Measurements from ENCODE around the gene FURIN. TPM values are rescaled to one million over a fixed set of nuclear protein-coding genes. Genes with fewer than 3 reads are reported as not detected.

Gene FURIN
- total and polyA plus RNA-seq, 9 of the 15 experiments (the other 6 are each of a cell fraction or from before 2014, with no cell fraction given), result 0.92 to 99.9 (median 34.8) TPM

DNA sequence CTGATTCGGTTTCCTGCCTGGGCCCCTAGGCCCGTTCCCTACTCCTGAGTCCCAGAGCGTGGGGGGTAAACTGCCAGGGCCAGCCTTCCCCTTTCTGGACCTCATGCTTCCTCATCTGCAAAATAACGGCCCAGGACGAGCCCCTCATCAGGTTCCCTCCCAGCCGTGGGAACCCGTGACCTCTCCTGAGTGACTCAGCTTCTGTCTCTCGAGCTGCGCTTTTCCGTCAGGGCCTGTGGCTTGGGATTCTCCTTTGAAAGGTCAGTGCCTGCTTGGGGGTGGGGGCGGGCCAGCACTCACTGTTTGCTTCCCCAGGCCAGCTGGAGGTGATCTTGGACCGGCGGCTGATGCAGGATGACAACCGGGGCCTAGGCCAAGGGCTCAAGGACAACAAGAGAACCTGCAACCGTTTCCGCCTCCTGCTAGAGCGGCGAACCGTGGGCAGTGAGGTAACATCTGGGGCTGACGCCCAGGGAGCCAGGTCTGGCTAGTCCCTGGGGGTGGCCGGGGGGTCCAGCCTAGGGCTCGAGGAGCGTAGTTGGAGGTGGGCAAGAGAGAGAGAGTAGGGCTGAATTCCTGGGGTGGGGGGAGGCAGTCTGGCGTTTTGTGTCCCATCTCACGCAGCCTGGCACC, 47.5 kb downstream of the FURIN start (continued):
- TF ChIP-seq, protein P1, sequence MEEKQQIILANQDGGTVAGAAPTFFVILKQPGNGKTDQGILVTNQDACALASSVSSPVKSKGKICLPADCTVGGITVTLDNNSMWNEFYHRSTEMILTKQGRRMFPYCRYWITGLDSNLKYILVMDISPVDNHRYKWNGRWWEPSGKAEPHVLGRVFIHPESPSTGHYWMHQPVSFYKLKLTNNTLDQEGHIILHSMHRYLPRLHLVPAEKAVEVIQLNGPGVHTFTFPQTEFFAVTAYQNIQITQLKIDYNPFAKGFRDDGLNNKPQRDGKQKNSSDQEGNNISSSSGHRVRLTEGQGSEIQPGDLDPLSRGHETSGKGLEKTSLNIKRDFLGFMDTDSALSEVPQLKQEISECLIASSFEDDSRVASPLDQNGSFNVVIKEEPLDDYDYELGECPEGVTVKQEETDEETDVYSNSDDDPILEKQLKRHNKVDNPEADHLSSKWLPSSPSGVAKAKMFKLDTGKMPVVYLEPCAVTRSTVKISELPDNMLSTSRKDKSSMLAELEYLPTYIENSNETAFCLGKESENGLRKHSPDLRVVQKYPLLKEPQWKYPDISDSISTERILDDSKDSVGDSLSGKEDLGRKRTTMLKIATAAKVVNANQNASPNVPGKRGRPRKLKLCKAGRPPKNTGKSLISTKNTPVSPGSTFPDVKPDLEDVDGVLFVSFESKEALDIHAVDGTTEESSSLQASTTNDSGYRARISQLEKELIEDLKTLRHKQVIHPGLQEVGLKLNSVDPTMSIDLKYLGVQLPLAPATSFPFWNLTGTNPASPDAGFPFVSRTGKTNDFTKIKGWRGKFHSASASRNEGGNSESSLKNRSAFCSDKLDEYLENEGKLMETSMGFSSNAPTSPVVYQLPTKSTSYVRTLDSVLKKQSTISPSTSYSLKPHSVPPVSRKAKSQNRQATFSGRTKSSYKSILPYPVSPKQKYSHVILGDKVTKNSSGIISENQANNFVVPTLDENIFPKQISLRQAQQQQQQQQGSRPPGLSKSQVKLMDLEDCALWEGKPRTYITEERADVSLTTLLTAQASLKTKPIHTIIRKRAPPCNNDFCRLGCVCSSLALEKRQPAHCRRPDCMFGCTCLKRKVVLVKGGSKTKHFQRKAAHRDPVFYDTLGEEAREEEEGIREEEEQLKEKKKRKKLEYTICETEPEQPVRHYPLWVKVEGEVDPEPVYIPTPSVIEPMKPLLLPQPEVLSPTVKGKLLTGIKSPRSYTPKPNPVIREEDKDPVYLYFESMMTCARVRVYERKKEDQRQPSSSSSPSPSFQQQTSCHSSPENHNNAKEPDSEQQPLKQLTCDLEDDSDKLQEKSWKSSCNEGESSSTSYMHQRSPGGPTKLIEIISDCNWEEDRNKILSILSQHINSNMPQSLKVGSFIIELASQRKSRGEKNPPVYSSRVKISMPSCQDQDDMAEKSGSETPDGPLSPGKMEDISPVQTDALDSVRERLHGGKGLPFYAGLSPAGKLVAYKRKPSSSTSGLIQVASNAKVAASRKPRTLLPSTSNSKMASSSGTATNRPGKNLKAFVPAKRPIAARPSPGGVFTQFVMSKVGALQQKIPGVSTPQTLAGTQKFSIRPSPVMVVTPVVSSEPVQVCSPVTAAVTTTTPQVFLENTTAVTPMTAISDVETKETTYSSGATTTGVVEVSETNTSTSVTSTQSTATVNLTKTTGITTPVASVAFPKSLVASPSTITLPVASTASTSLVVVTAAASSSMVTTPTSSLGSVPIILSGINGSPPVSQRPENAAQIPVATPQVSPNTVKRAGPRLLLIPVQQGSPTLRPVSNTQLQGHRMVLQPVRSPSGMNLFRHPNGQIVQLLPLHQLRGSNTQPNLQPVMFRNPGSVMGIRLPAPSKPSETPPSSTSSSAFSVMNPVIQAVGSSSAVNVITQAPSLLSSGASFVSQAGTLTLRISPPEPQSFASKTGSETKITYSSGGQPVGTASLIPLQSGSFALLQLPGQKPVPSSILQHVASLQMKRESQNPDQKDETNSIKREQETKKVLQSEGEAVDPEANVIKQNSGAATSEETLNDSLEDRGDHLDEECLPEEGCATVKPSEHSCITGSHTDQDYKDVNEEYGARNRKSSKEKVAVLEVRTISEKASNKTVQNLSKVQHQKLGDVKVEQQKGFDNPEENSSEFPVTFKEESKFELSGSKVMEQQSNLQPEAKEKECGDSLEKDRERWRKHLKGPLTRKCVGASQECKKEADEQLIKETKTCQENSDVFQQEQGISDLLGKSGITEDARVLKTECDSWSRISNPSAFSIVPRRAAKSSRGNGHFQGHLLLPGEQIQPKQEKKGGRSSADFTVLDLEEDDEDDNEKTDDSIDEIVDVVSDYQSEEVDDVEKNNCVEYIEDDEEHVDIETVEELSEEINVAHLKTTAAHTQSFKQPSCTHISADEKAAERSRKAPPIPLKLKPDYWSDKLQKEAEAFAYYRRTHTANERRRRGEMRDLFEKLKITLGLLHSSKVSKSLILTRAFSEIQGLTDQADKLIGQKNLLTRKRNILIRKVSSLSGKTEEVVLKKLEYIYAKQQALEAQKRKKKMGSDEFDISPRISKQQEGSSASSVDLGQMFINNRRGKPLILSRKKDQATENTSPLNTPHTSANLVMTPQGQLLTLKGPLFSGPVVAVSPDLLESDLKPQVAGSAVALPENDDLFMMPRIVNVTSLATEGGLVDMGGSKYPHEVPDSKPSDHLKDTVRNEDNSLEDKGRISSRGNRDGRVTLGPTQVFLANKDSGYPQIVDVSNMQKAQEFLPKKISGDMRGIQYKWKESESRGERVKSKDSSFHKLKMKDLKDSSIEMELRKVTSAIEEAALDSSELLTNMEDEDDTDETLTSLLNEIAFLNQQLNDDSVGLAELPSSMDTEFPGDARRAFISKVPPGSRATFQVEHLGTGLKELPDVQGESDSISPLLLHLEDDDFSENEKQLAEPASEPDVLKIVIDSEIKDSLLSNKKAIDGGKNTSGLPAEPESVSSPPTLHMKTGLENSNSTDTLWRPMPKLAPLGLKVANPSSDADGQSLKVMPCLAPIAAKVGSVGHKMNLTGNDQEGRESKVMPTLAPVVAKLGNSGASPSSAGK (IDR thresholded peaks at IDR 0.05), result peak; percentile 74
- TF ChIP-seq SRSF7 (optimal IDR thresholded peaks at IDR 0.05; ENCODE audit: low read depth, low read length) (no peak), IFI16 (CRISPR knock-in tag; IDR thresholded peaks at IDR 0.05) (no peak), EWSR1 (IDR thresholded peaks at IDR 0.05; ENCODE audit: borderline replicate concordance, low read depth, partially characterized antibody) (no peak), BCOR (IDR thresholded peaks at IDR 0.05) (0 out of 2 replicates have a peak, but pooled peaks have one; percentile 21), ZBED1 (IDR thresholded peaks at IDR 0.05) (no peak), MCM3 (IDR thresholded peaks at IDR 0.05) (no peak), SMARCA4 (IDR thresholded peaks at IDR 0.05) (peak; percentile 45; the same call in 1 of the 2 replicates), MAFG (tag; conservative IDR thresholded peaks at IDR 0.05) (peak; percentile 81), RBM14 (IDR thresholded peaks at IDR 0.05; ENCODE audit: borderline replicate concordance, insufficient read depth, low read depth, low read length) (no peak), CXXC5 (CRISPR knock-in tag; IDR thresholded peaks at IDR 0.05) (peak; percentile 70), BHLHE40 (IDR thresholded peaks at IDR 0.05; ENCODE audit: low read length) (peak; percentile 70)
- TF ChIP-seq, protein P2, sequence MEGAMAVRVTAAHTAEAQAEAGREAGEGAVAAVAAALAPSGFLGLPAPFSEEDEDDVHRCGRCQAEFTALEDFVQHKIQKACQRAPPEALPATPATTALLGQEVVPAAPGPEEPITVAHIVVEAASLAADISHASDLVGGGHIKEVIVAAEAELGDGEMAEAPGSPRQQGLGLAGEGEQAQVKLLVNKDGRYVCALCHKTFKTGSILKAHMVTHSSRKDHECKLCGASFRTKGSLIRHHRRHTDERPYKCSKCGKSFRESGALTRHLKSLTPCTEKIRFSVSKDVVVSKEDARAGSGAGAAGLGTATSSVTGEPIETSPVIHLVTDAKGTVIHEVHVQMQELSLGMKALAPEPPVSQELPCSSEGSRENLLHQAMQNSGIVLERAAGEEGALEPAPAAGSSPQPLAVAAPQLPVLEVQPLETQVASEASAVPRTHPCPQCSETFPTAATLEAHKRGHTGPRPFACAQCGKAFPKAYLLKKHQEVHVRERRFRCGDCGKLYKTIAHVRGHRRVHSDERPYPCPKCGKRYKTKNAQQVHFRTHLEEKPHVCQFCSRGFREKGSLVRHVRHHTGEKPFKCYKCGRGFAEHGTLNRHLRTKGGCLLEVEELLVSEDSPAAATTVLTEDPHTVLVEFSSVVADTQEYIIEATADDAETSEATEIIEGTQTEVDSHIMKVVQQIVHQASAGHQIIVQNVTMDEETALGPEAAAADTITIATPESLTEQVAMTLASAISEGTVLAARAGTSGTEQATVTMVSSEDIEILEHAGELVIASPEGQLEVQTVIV (CRISPR knock-in tag; IDR thresholded peaks at IDR 0.05; ENCODE audit: borderline replicate concordance), result no peak
- TF ChIP-seq, protein P3, sequence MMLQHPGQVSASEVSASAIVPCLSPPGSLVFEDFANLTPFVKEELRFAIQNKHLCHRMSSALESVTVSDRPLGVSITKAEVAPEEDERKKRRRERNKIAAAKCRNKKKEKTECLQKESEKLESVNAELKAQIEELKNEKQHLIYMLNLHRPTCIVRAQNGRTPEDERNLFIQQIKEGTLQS (IDR thresholded peaks at IDR 0.05), result peak; percentile 74
- TF ChIP-seq, protein P3 (CRISPR knock-in tag; conservative IDR thresholded peaks at IDR 0.05), result no peak

Measured in K562 (cell line).